Endothelial cell of umbilical vein (primary cell): ENCODE data around the gene KIAA1755. TPM values are rescaled to one million over a fixed set of nuclear protein-coding genes. Genes with fewer than 3 reads are reported as not detected.

Source experiments
- Bru-seq: library from RNA; stranded (reverse); fragments of 400-500 nt; gene quantifications from one replicate; lab custom pipeline; 2021; lab: Mats Ljungman, UMichigan
- BruChase-seq, 2 experiments: library from RNA; stranded (reverse); fragments of 400-500 nt; gene quantifications; one replicate each; lab custom pipeline; 2021; lab: Mats Ljungman, UMichigan
- BruUV-seq: library from RNA; stranded (reverse); fragments of 400-500 nt; replicated peaks from 2 replicates; lab custom pipeline; 2021; lab: Mats Ljungman, UMichigan
- CTCF ChIA-PET: fragments of 300-600, 350-600 bp; sonication (Branson Sonifier 250); formaldehyde crosslinking; loops from one replicate; lab custom pipeline; 2021; ENCODE audit warnings: antibody characterized with exemption, inconsistent platforms; lab: Charles Lee
- POLR2A ChIA-PET: fragments of 300-600, 350-600 bp; sonication (Branson Sonifier 250); formaldehyde crosslinking; loops from one replicate; lab custom pipeline; 2021; ENCODE audit warnings: antibody characterized with exemption, inconsistent platforms; lab: Charles Lee
- DNase-seq: peaks from one replicate; pipeline ENCODE4 v3.0.0-alpha.2; 2011; ENCODE audit warnings: low read depth, low spot score
- FAIRE-seq: peaks from 2 replicates; lab custom pipeline; 2011; peaks lifted over from hg19 to GRCh38; lab: Jason Lieb, UNC
- H2AFZ ChIP-seq: 2 replicates; pipeline ENCODE4 v1.6.0; 2012; ENCODE audit warnings: low read depth, low read length, control low read depth, inconsistent platforms
- H3K27ac ChIP-seq: 2 replicates; pipeline ENCODE4 v1.5.1; 2011; ENCODE audit warnings: low read depth, mild to moderate bottlenecking, control low read depth, low read length, moderate library complexity; ENCODE audit not compliant: insufficient read depth
- H3K27me3 ChIP-seq, 2 experiments: 2 replicates each; pipeline versions ENCODE4 v1.6.0 to v1.6.1; 2011; ENCODE audit warnings: low read length in 2 of 2, mixed read lengths in 1 of 2; ENCODE audit not compliant: control insufficient read depth in 2 of 2, insufficient read depth in 2 of 2
- H3K36me3 ChIP-seq, 2 experiments: 2 replicates in 1 of 2; 3 replicates in 1 of 2; pipeline ENCODE4 v1.5.1; 2011; ENCODE audit warnings: low read length in 2 of 2, mild to moderate bottlenecking in 1 of 2, moderate library complexity in 1 of 2; ENCODE audit not compliant: control insufficient read depth in 2 of 2, insufficient read depth in 2 of 2; ENCODE audit errors: extremely low read depth in 1 of 2
- H3K4me1 ChIP-seq: 3 replicates; pipeline ENCODE4 v1.5.1; 2011; ENCODE audit warnings: mild to moderate bottlenecking, low read length; ENCODE audit not compliant: control insufficient read depth, insufficient read depth; ENCODE audit errors: extremely low read depth
- H3K4me2 ChIP-seq: 2 replicates; pipeline ENCODE4 v1.6.1; 2011; ENCODE audit warnings: low read length, control low read depth, mixed read lengths; ENCODE audit not compliant: insufficient read depth
- H3K4me3 ChIP-seq, 3 experiments: fragments of 200-600 bp in 1 of 3; sonication (generic), shearing (Covaris generic) in 1 of 3; replicated peaks in 1 of 3; 2 replicates each; pipeline ENCODE4 v1.5.1; 2011 to 2016; ENCODE audit warnings: control low read depth in 3 of 3, low read length in 3 of 3, mild to moderate bottlenecking in 2 of 3, inconsistent platforms in 1 of 3, low read depth in 1 of 3, moderate library complexity in 1 of 3; ENCODE audit not compliant: insufficient read depth in 1 of 3
- H3K79me2 ChIP-seq: 2 replicates; pipeline ENCODE4 v1.6.0; 2012; ENCODE audit warnings: low read length, inconsistent platforms; ENCODE audit not compliant: control insufficient read depth, insufficient read depth
- H3K9ac ChIP-seq: replicated peaks from 2 replicates; pipeline ENCODE3; 2011; ENCODE audit warnings: low read length, control low read depth; ENCODE audit not compliant: insufficient read depth; ENCODE audit errors: extremely low read depth
- H3K9me1 ChIP-seq: replicated peaks from 3 replicates; pipeline ENCODE4 v1.6.0; 2011; ENCODE audit warnings: mild to moderate bottlenecking, low read length; ENCODE audit not compliant: control insufficient read depth, insufficient read depth; ENCODE audit errors: extremely low read depth
- H3K9me3 ChIP-seq: replicated peaks from 2 replicates; pipeline ENCODE4 v1.5.1; 2012; ENCODE audit warnings: low read length, inconsistent platforms; ENCODE audit not compliant: control insufficient read depth, insufficient read depth
- H4K20me1 ChIP-seq: replicated peaks from 2 replicates; pipeline ENCODE3; 2011; ENCODE audit warnings: mild to moderate bottlenecking, low read length; ENCODE audit not compliant: control insufficient read depth, insufficient read depth; ENCODE audit errors: extremely low read depth
- MYC ChIP-seq: IDR thresholded peaks from one replicate; pipeline ENCODE4 v1.6.1; 2011; ENCODE audit warnings: mild to moderate bottlenecking, low read depth, low read length
- POLR2A ChIP-seq: IDR thresholded peaks from 2 replicates; pipeline ENCODE4 v1.6.1; 2012; ENCODE audit warnings: low read depth, mild to moderate bottlenecking, control low read depth, low read length
- dilution Hi-C: fragments of 300-500 bp; cut with MboI; formaldehyde crosslinking; loops from one replicate; pipeline ENCODE4 v1.15.0; 2019; ENCODE audit warnings: low sequenced_read_pairs; ENCODE audit not compliant: extremely low pct_ligation_motif_present
- intact Hi-C: fragments of 100-400 bp; cut with micrococcal nuclease; formaldehyde crosslinking; loops from one replicate; pipeline ENCODE4 v1.10.0; 2022
- long read RNA-seq: library from polyadenylated mRNA; stranded (forward); transcript quantifications from one replicate; pipeline ENCODE4 v2.0.0, GENCODE V29; 2021
- polyA minus RNA-seq, 3 experiments: library from RNA; depleted of rRNA, polyadenylated mRNA; stranded (reverse); fragments of >200 nt; gene quantifications; 1 replicate in 1 of 3; 2 replicates in 2 of 3; pipeline ENCODE4 v1.2.3, GENCODE V29; 2011
- polyA plus RNA-seq, 4 experiments: library from polyadenylated mRNA; depleted of rRNA in 3 of 4; stranded (reverse) in 3 of 4; unstranded in 1 of 4; fragments of >200 nt; gene quantifications; 2 replicates each; pipeline versions ENCODE4 v1.2.1 to v1.2.3, GENCODE V29; 2011 to 2012; ENCODE audit warnings: missing spikeins in 1 of 4
- total RNA-seq: library from RNA; stranded (reverse); gene quantifications from 2 replicates; pipeline ENCODE4 v1.2.3, GENCODE V29; 2021
- TF ChIP-seq, protein P1 (sequence below), 2 donors: IDR thresholded peaks; 1 replicate in 1 of 2; 2 replicates in 1 of 2; pipeline ENCODE4 v1.5.1; 2011; ENCODE audit warnings: low read length in 2 of 2, mild to moderate bottlenecking in 2 of 2, moderate library complexity in 2 of 2, control low read depth in 1 of 2, inconsistent platforms in 1 of 2, low read depth in 1 of 2; ENCODE audit not compliant: insufficient read depth in 1 of 2; ENCODE audit errors: extremely low read depth in 1 of 2
- TF ChIP-seq, protein P2 (sequence below): IDR thresholded peaks from 2 replicates; pipeline ENCODE4 v1.6.1; 2011; ENCODE audit not compliant: insufficient read depth, insufficient read length

The KIAA1755 gene, protein sequence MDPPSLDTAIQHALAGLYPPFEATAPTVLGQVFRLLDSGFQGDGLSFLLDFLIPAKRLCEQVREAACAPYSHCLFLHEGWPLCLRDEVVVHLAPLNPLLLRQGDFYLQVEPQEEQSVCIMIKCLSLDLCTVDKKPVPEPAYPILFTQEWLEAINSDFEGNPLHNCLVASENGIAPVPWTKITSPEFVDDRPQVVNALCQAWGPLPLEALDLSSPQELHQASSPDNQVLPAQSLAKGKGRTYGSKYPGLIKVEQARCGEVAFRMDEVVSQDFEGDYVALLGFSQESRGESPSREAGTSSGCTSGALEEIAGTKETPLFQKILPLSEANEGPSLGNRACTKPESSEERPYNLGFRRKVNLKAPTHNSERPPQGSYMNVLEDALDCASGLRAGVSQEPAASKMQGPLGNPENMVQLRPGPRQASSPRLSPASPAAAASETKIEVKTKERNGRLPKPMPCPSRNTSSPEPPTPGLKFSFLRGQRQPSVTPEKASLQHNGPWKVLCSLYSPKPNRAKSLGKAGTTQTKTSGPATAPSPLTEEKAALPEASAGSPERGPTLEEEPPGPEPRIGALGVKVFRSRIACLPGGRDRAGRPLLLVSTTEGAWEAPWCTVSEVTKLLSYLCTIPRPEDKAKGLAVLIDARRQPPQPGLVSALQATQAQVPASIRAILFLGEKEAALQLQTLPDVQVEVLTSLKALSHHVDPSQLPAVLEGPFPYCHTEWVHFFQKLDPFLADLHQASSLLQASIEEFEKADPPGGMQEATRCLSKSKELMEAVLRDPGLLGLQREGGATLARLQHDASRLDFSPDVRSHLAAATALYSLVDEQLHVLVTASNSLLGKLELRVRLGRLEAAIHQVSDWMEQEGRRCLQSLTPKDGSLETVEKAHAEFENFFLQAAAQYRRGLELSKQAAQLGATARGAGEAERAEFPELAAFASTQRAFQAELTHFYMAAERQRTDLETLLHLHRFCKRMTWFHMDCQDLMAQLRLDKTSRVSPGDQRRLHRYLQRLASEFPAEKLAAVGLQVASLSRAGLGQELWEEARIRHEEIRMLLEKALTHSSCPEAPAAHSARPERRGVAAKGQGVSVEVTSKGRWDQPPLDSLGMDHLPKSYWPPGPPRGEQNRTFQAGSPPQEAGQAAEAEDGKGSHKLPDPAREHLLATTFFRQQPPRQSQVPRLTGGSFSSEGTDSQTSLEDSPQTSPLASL
- 0.51 and 0.58 TPM in 2 replicates for total RNA-seq
- 0.36 and 0.37 TPM in 2 replicates for polyA plus RNA-seq
- polyA plus RNA-seq (2011; cell fraction: cytosol; rRNA removed), result 0.13 and 0.25 TPM in 2 replicates
- 0.66 and 34.2 TPM in 2 replicates for polyA plus RNA-seq (2011; cell fraction: nucleus; rRNA removed)
- 1.5 and 5.8 TPM in 2 replicates for polyA plus RNA-seq (2012)
- polyA minus RNA-seq, result 0.40 and 0.73 TPM in 2 replicates
- polyA minus RNA-seq (2011; cell fraction: cytosol; rRNA and poly(A)+ RNA removed), result not detected
- 0.24 and 0.38 TPM in 2 replicates for polyA minus RNA-seq (2011; cell fraction: nucleus; rRNA and poly(A)+ RNA removed)
- percentile 19 among the genes with signal in this experiment for Bru-seq, nascent RNA
- percentile 12 among the genes with signal in this experiment for BruChase-seq, experiment 1, labeled RNA remaining after a 6-hour chase
- percentile 20 among the genes with signal in this experiment for BruChase-seq, experiment 2, labeled RNA remaining after a 2-hour chase
- long read RNA-seq, result 0 reads

DNA sequence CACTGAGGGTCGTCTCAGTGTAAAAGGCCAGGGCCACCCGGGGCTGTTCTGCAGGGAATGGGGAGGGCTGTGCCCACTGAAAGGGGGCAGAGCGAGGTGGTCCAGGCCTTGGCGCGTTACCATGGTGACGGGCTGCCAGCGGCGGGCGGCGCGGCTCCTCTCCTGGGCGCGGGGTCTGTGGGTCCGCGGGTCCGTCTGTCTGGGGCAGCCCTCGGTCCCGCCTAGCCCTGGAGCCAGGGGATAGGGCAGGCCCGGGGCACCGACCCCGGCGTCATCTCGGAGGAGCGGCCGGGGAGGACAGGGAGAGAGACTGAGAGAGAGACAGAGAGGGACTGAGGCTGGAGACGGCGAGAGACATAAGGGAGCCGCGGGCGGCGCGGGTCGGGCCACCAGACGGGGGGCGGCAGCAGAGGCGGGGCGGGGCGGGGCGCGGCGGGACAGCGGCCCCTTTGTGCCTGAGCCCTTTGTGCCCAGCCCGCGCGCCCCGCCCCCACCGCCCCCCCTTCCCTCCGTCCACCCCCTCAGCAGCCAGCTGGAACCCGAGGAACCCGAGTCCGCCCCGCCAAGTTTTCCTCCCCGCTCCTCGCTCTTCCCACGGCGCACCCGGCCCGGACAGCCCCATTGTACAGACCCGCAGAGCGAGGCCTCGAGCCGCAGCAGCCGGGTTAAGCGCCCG, at the start of gene KIAA1755:
KIAA1755 (minus strand) TSS at position 358 of the 676 bp plus-strand sequence; CDS start at position 123, 235 bp downstream.
- ChIA-PET CTCF (interaction anchor here (0.7 to 1.1 kb wide), 2 partner anchors 41 to 78 kb away, joined by 3 to 4 read pairs; no protein-coding TSS in a partner anchor), POLR2A (no interaction called here)
- Histone ChIP-seq H3K36me3 (no peaks in the 10 kb centered on the region), H3K9ac (no peak within 1 kb of the TSS), H3K9me3 (no peaks in the 10 kb centered on the region), H3K4me3 (peak within 1 kb of the TSS in 2 of 3 experiments; percentile 27 to 30), H3K27ac (no peak within 1 kb of the TSS), H3K4me2 (no peak within 1 kb of the TSS), H4K20me1 (no peaks in the 10 kb centered on the region), H2AFZ (peak within 1 kb of the TSS; percentile 82), H3K27me3 (no peaks in the 10 kb centered on the region), H3K79me2 (no peaks in the 10 kb centered on the region), H3K9me1 (no peaks in the 10 kb centered on the region), H3K4me1 (no peaks in the 10 kb centered on the region)
- no TSS peak for BruUV-seq
- dilution Hi-C loops, result no loop called here
- DNase-seq (no peak), FAIRE-seq (no peak)
- intact Hi-C loops, result no loop called here
- TF ChIP-seq, protein P1, sequence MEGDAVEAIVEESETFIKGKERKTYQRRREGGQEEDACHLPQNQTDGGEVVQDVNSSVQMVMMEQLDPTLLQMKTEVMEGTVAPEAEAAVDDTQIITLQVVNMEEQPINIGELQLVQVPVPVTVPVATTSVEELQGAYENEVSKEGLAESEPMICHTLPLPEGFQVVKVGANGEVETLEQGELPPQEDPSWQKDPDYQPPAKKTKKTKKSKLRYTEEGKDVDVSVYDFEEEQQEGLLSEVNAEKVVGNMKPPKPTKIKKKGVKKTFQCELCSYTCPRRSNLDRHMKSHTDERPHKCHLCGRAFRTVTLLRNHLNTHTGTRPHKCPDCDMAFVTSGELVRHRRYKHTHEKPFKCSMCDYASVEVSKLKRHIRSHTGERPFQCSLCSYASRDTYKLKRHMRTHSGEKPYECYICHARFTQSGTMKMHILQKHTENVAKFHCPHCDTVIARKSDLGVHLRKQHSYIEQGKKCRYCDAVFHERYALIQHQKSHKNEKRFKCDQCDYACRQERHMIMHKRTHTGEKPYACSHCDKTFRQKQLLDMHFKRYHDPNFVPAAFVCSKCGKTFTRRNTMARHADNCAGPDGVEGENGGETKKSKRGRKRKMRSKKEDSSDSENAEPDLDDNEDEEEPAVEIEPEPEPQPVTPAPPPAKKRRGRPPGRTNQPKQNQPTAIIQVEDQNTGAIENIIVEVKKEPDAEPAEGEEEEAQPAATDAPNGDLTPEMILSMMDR (IDR thresholded peaks at IDR 0.05; ENCODE audit: extremely low read depth in 1 of 2, insufficient read depth in 1 of 2, low read depth in 1 of 2, low read length in 2 of 2), result no peak
- TF ChIP-seq POLR2A (no peak), MYC (no peak)
- TF ChIP-seq, protein P2, sequence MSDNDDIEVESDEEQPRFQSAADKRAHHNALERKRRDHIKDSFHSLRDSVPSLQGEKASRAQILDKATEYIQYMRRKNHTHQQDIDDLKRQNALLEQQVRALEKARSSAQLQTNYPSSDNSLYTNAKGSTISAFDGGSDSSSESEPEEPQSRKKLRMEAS, result no peak
